ENCODE results near the gene LGR6.
A peak's percentile ranks its signal among the peaks of the same experiment; 100 is the strongest.

DNA sequence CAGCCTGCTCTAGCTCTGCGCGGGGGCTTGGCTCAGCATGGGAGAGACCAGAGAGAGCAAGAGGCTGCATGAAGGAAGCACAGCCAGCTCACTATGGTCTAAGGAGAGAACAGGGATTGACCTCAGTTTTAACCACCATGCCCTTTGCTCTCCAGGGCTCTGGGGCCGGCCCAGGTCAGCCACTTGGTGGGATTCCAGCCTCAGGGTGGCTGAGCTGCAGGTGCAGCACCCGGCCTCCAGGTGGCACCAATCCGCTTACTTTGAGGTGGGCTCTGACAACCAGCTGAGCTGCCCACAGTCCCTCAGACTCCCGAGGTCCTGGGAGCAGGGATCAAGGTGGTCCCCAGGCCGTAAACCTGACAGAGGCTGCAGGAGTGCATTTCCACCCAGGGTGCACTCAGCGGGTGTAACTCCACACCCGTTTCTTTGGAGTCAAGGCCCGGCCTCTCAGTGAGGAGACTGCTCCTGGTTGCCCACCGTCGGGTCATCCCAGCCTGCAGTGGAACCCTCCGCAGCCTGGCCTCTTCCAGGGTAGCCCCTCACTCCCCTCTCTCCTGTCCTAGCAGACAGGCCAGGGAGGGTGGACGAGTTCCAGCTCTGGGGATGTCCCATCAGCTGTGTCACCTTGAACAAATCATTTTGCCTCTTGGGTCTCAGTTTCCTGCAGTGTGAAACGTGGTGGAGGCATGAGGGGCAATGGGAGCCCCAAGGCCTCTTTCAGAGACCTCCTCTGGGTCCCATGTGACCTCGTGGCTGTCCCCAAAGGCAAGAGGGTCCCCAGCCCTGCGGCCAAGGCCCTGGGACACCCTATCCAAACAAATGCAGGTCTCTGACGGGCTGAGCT is 607 bp upstream of the LGR6 start:
- TF ChIP-seq POLR2A (IDR thresholded peaks at IDR 0.05), result no peak
- TF ChIP-seq, protein P1, sequence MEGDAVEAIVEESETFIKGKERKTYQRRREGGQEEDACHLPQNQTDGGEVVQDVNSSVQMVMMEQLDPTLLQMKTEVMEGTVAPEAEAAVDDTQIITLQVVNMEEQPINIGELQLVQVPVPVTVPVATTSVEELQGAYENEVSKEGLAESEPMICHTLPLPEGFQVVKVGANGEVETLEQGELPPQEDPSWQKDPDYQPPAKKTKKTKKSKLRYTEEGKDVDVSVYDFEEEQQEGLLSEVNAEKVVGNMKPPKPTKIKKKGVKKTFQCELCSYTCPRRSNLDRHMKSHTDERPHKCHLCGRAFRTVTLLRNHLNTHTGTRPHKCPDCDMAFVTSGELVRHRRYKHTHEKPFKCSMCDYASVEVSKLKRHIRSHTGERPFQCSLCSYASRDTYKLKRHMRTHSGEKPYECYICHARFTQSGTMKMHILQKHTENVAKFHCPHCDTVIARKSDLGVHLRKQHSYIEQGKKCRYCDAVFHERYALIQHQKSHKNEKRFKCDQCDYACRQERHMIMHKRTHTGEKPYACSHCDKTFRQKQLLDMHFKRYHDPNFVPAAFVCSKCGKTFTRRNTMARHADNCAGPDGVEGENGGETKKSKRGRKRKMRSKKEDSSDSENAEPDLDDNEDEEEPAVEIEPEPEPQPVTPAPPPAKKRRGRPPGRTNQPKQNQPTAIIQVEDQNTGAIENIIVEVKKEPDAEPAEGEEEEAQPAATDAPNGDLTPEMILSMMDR (IDR thresholded peaks at IDR 0.05), result peak; percentile 36 to 84 (median 76)

Data from Peyer's patch (tissue), 4 donors.